GDM1 (cell line): ENCODE data around the gene TECPR1.

Source experiments
- DNase-seq: peaks from one replicate; lab custom pipeline; 2025; lab: John Stamatoyannopoulos, UW

The TECPR1 gene

DNA sequence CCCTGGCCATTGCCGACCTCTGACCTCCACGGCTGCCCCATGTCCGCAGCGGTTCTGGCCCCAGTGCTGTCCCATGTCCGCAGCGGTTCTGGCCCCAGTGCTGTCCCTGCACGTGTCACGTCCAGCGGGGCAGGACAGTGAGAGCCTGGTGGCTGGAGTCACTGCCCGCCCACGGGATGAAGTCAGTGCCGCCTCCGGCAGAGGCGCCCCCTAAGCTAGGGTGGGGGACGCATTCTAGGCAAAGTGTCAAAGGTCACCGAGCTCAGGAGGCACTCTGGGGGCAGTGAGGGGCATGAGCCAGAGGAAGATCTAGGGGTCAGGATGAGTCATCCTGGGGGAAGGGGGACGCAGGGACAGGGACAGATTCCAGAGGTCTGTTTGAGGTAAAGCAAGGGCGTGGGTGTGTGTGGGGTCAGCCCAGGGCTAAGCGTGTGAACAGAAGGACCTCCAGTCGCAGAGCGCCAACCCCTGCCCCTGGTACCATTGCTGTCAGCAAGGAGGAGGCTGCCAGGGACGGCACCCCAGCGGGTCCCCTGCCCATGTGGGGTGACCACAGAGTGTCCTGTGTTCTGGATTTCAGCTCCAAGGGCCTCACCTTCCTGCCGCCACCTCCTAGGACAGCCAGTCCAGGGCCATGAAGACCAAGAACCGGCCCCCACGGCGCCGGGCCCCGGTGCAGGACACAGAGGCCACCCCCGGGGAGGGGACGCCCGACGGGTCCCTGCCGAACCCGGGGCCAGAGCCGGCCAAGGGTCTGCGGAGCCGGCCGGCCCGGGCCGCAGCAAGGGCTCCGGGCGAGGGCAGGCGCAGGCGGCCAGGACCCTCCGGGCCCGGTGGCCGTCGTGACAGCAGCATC lies 40.1 kb downstream of the TECPR1 start:
- DNase-seq, result no peak

DNA sequence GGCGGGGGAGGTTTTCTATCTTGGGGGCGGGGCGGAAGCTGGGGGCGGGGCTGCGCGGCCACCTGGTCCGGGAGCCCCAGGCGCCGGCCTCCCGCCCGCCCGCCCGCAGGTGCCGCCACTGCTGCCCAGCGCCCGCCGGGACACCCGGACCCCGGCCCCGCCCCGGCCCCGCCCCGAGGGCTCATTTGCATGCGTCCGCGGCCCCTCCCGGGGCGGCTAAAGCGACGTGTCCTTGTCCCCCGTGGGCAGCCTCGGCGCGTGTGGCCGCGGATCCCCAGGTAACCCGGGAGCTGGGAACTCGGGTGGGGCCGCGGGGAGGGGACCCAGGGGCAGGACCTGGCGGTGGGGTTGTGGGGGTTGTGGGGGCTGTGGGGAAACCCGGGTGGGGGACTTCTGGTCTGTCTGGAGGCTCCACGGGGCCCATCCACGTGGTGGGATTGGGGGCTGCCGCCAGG lies 40.8 kb downstream of the TECPR1 start, which contains the start of gene BHLHA15:
Gene BHLHA15 (plus strand): TSS at position 219 of the 455 bp plus-strand sequence. CDS start 871 bp downstream, outside the sequence.
- no peak for DNase-seq

DNA sequence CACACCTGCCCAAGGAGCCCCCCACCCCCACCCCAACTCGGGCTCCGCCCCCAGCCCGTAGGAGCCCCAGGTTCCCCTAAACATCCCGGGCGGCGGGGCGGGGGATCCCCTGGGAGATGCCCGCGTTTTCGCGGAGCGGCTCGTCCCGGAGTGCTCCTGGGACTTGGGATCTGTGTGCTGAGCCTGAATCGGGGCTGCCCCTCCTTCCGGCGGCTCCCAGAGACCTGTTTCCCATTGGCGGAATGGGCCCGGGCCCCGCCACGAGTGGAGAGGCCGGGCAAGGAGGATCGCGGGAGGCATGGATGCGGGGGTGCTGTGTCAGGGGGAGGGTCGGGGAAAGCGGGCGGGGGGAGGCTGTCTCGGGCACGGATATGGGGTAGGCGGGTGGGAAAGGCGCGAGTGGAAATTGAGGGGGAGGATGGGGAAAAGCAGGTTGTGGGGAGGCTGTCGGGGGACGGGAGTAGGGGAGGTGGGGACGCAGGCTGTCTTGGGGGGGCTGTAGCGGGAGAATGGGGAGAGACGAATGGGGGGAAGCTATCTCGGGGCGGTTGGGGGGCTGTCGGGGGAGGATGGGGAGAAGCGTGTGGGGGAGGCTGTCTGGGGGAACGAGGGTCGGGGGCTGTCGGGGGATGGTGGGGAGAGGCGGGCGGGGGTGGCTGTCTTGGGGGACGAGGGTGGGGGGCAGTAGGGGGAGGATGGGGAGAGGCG lies 41.4 kb downstream of the TECPR1 start:
- DNase-seq, result no peak

DNA sequence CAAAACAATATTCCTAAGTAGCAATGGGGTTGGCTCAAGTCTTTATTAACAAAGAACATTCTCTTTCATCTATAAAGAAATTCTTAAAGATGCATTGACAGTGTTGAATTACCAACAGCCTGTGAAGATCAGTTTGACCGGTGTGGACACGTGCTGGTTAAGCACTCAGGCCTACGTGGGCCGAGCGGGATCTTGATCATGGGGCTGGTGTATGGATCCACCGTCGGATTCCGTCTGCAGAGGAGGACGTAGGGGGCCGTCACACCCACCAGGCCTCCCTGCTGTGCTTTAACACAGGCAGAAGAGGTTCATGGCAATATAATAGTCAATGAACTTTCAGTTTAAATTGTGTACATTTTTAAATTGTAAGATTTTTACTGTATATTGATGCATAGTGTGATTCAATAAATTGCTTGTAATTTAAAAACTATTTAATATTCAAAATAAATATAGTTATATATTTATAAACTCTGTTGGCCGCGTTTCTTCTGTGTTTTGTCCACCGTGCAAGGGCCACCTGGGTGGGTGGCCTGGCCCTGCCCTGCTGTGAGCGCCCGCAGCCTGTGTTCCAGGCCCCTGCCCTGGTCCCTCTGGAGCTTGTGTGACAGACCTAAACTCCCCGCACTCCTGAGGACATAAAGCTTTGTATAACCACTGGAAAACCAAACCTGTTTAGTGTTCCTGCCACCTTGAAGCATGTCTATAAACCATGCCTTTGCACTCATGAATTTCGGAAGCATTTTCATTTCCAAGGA lies 42.7 kb downstream of the TECPR1 start:
- no peak for DNase-seq

DNA sequence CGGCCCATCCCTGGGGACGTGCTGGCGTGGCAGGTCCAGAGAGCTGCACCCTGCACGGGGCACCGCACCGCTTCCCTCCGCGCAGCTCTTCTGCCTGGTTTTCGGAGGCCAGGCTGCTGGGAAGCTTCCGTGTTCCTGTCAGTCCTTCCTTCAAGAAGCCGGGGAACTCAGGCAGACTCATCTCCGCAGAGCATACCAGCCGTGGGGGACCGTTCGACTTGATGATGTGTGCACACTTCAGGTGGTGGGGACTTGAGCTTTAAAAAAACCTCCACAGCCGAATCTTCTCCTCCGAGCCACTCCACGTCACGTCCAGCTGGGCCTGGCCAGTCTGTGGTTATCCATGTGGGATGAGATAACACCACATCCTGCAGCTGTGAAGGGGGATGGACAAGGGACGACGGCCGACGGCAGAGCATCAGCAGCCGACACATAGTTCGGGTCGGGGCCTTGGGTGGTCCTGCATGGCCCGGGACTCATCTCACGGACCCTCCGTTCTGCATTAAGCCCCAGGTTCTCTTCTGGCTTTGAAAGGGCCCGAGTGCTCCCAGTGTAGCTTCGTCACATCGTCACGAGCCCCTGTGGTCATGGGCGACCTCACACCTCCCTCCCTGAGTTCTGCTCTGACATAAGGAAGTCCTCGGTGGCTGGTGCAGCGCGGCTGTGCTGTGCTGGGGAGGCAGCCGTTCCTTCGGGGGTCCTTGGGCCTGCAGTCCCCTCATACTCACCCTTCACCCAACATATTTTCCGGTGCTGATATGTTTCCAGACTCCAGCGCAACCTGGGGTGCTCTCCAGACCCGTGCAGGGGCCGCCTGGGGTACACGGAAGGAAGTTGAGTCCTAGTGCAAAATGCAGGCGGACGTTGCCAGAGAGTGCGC lies 45.3 kb downstream of the TECPR1 start:
- DNase-seq, result no peak

DNA sequence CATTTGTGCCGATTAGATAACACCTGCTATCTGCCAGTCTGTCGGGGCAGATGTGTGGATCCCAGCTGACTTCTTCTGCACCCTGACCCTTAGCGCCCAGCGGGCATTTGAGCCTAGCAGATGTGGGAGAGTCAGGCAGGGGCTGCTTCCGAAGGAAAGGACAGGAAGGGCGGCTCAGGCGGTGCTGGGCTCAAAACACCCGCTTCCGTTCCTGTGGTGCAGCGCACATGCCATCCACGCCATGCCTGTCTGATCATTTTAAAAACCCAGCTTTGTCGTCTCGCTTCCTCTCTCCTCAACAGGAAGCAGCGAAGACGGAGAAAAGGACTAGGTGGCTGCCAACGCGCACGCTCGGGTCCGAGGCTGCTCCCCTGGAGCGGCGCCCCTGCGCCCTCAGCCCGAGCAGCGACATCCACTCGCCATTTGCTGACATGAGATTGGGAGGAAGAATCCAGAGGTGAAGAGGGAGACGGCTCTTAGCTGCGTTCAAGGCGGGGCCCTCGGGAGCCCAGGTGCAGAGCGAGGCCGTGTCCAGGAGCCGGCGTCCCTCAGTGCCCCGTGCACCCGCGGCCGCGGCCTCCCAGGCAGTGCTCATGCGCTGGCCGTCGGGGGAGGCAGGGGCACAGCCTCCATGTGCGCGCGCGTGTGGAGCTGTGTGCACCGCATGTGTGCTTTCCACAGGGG lies 46.7 kb downstream of the TECPR1 start:
- DNase-seq, result no peak

DNA sequence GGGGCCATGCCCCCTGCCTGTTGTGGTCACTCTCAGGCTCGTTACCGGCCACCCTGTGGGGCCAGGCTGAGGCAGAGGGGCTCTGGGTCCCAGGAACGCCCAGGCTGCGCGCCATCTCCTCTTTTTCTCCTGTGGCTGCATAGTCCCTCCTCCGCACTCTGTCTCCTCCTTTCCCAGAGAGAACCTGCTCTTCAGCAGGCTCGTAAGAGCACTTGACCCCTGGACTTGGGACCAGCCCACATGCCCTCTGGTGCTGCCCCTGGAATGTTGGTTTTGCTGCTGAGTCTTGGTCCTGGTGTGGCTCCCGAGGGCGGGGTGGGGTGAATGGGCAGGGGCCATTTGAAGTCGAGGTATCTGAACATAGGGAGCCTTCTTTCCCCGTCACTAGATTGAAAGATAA lies 47.4 kb downstream of the TECPR1 start:
- DNase-seq, result no peak

DNA sequence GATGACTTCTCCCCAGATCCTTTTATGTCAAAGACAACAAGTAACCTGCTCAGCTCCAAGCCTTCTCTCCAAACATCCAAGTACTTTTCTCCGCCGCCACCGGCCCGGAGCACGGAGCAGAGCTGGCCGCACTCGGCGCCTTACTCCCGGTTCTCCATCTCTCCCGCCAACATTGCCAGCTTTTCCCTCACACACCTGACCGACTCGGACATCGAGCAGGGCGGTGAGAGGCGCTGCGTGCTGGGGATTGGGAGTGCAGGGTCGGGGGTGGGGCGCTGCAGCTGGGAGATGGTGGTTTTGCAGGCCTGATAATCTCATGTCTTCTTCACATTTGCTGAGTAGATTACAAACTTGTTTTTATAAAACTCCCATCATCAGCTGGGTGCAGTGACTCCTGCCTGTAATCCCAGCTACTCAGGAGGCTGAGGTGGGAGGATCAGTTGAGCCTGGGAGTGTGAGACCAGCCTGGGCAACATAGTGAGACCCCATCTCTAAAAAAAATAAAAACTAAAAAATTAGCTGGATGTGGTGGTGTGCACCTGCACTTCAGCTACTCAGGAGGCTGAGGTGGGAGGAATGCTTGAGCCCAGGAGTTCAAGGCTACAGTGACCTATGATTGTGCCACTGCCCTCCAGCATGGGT lies 47.9 kb downstream of the TECPR1 start:
- DNase-seq, result no peak

DNA sequence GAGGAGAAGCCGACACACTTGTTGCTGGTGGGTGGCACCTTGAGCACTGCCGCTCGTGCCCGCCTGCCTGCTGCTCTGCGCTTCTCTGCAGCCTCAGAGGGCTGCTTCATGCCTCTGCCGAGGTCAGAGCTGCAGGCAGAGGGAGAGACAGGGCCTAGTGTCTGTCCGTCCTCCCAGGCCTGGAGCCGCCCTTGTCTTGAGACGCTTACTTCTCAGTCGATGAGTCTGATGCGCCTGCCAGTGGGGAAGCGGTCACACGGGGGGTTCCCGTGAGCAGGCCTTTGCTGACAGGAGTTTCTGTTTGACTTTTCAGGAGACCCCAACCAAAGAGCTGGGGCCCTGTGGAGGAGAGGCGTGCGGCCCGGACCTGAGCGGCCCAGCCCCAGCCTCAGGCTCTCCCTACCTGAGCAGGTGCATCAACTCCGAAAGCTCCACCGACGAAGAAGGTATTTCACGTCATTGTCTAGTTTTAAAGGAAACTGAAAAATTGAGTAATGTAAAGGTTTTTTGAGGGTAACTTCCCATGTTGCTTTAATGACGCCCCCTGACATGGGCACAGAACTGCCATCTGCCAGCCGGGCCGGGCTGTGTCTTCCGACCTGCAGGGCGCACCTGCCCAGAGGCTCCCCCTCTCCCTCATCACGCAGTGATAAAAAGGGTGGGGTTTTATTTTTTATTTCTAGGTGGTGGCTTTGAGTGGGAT lies 48.6 kb downstream of the TECPR1 start:
- no peak for DNase-seq

DNA sequence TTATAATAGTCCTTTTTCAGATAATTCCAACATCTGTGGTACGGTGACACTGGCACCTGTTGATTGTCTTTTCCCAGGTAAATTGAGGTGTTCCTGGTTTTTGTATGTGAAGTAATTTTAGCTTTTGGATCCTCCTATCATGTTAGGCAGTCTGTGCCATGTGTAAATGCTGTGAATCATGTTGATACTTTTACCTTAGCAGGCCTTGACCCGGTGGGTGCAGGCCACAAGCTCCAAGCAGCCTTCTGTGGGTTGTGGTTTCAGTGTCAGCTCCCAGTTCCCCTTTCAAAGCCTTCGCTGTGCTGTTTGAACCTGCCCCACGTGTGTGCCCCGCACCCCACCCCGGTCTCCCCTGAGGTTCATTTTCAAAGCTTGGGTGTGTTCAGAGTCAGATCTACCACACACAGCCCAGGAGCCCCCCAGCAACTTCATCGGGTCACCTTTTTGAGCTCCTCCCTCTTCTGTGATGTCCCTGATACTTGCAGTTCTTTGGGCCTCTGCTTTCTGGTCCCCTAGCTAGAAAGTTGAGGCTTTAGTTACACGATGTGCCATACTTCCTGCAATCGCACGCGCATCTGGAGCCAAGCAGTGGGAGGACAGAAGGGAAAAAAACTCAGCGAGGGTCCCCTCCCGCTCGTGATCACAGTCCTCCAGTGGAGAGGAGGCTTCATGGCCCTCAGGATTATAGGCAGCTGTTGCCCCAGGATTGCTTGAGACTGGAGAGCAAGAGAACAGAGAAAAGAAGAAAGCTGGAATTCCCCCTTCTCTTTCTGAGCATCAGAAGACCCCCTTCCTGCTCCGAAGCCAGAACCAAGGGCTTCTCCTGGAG lies 49.5 kb downstream of the TECPR1 start:
- peak; percentile 77 for DNase-seq

DNA sequence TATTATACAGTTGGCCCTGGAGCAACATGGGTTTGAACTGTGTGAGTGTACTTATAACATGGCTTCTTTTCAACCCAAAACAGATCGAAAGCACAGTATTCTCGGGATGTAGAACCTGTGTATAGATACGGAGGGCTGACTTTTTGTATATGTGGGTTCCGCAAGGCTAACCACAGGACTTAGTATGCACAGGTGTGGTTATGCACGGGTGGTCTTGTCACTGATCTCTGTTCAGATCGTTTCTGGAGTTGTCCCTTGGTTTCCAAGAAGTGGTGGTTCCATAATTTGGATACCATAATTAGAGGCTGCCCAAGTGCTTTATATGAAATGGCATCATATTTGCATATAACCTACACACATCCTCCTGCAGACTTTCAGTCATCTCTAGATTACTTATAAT lies 51.7 kb downstream of the TECPR1 start:
- DNase-seq, result no peak

DNA sequence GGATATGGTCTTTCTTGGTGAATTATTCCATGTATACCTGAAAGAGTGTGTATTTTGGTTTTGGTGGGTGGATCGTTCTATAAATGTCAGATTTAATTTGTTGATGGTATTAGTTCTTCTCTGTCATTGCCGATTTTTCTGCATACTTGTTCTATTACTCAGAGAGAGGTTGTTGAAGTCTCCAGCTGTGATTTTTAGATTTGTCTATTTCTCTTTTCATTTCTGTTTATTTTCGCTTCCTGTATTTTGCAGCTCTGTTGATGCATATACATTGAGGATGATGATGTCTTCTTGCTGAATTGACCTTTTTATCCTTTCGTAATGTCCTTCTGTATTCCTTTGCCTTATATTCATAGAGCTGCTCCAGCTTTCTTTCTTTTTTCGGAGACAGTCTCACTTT lies 52.9 kb downstream of the TECPR1 start:
- DNase-seq, result no peak

DNA sequence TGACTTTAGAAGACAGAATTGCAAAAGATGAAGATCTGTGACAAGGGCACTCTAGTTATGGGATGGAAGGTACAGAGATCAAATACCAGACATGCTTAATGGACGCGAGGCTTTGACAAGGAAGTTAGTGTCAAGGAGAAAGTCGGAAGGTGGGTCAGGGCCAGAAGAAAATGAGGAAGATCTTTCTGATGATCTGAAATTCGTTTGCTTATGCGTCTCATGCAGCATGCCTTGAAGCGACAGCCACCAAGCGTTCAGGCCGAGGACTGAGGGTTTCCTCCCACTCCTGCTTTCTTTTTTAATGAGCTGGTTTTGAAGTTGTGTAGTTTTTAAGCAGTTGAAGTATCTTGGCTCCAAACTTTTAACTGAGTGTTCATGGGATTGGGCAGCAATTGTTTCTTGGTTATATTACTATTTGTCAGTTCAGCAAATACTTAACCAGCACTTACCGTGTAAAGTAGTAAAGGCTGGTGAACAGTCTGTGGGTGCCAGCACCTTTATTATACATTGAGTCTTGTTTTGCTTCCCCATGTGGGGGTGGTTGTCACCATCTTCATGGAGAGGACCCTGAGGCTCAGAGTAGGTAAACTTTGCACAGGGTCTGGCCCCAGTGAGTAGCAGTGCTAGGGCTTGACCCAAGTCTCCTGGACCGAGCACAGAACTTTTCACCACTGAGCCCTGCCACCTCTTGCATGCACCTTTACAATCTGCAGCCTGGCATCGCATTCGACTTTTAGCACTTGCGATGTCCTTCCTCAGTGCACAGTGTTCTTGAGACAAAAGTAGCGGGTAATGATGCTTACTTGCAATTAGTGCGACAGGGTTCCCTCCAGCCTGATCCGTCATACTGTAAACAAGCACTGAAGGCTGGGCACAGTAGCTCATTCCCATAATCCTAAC lies 55.1 kb downstream of the TECPR1 start:
- no peak for DNase-seq

DNA sequence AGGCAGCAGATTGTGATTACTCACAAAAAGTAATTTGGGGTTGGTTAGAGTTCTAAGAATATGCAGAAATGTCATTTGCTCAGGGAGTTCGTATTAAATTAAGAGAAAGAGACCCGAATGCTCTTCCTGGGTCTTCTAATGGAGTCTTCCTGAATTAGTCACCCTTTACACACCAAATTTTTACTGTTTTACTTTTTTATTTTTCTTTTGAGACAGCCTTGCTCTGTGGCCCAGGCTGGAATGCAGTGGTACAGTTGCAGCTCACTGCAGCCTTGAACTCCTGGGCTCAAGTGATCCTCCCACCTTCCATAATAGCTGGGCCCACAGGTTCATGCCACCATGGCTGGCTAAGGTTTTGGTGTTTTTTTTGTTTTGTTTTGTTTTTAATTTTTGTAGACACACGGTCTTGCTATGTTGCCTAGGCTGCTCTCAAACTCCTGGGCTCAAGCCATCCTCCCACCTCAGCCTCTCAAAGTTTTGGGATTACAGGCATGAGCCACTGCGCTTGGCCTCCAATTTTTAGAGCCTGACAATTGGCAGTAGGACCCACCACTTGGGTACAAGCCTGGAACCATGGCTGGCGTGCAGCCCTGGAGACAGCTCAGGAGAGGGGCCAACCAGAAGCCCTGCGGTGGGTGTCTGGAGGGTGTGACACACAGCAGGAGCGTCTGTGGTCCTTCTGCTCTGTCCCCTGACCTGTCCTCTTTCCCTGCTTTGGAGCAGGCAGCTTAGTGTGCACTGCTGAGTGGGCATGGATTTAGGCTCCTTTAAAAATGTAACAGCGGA lies 57.2 kb downstream of the TECPR1 start:
- no peak for DNase-seq

DNA sequence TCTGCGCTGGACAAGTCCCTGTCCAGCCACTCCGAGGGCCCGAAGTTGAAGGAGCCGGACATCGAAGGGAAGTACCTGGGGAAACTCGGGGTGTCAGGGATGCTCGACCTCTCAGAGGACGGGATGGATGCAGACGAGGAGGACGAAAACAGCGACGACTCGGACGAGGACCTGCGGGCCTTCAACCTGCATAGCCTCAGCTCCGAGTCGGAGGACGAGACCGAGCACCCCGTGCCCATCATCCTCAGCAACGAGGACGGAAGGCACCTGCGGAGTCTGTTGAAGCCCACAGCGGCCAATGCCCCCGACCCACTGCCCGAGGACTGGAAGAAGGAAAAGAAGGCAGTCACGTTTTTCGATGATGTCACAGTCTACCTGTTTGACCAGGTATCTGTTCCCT lies 57.8 kb downstream of the TECPR1 start:
- DNase-seq, result no peak

DNA sequence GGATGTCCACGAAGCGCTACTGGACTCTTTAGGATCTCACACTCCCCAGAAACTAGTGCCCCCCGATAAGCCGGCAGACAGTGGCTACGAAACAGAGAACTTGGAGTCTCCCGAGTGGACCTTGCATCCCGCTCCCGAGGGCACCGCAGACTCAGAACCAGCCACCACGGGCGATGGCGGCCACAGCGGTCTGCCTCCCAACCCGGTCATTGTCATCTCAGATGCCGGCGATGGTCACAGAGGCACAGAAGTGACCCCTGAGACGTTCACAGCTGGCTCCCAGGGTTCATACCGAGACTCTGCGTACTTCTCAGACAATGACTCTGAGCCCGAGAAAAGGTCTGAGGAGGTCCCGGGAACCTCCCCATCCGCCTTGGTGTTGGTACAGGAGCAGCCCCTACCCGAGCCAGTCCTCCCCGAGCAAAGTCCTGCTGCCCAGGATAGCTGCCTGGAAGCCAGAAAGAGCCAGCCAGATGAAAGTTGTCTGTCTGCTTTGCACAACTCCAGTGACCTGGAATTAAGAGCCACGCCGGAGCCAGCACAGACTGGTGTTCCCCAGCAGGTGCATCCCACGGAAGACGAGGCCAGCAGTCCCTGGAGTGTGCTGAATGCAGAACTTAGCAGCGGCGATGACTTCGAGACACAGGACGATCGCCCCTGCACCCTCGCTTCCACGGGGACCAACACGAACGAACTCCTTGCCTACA lies 58.4 kb downstream of the TECPR1 start:
- no peak for DNase-seq
